ENCODE data around the gene AGPAT4.

AGPAT4 gene

GRCh38 chr6:161271343-161272030 lies 2.4 kb downstream of the AGPAT4 start:
- no peak for TF ChIP-seq CTCF (IDR thresholded peaks at IDR 0.05; ENCODE audit: low read depth, low read length)
- DNase-seq (ENCODE audit: low read depth in 2 of 2) = no peak
- no peak overlapping the region for H3K4me3 ChIP-seq (replicated peaks in 1 of 2; ENCODE audit: low read depth in 2 of 2, low read length in 2 of 2)

GRCh38 chr6:161270116-161270515 lies 3.7 kb downstream of the AGPAT4 start:
- DNase-seq (ENCODE audit: low read depth in 2 of 2) = no peak
- no peak for TF ChIP-seq CTCF (IDR thresholded peaks at IDR 0.05; ENCODE audit: low read depth, low read length)

GRCh38 chr6:161269310-161269709 lies 4.6 kb downstream of the AGPAT4 start:
- no peak overlapping the region for H3K4me3 ChIP-seq (replicated peaks in 1 of 2; ENCODE audit: low read depth in 2 of 2, low read length in 2 of 2)
- TF ChIP-seq CTCF (IDR thresholded peaks at IDR 0.05; ENCODE audit: low read depth, low read length) = no peak
- no peak for DNase-seq (ENCODE audit: low read depth in 2 of 2)

More at GRCh38 chr6:161270116-161270515, 3.7 kb downstream of the AGPAT4 start:
- H3K4me3 ChIP-seq (replicated peaks in 1 of 2; ENCODE audit: low read depth in 2 of 2, low read length in 2 of 2) = no peak overlapping the region

GRCh38 chr6:161268531-161269210 lies 5.2 kb downstream of the AGPAT4 start:
- no peak for DNase-seq (ENCODE audit: low read depth in 2 of 2)
- TF ChIP-seq CTCF (IDR thresholded peaks at IDR 0.05; ENCODE audit: low read depth, low read length) = no peak
- no peak overlapping the region for H3K4me3 ChIP-seq (replicated peaks in 1 of 2; ENCODE audit: low read depth in 2 of 2, low read length in 2 of 2)

- no peak for TF ChIP-seq CTCF (IDR thresholded peaks at IDR 0.05; ENCODE audit: low read depth, low read length)
- DNase-seq (ENCODE audit: low read depth in 2 of 2) = no peak
- no peak overlapping the region for H3K4me3 ChIP-seq (replicated peaks in 1 of 2; ENCODE audit: low read depth in 2 of 2, low read length in 2 of 2)
These were observed 7.2 kb downstream of the AGPAT4 start for GRCh38 chr6:161266513-161267230.

GRCh38 chr6:161265975-161266374 lies 7.9 kb downstream of the AGPAT4 start:
- TF ChIP-seq CTCF (IDR thresholded peaks at IDR 0.05; ENCODE audit: low read depth, low read length) = no peak
- no peak overlapping the region for H3K4me3 ChIP-seq (replicated peaks in 1 of 2; ENCODE audit: low read depth in 2 of 2, low read length in 2 of 2)
- DNase-seq (ENCODE audit: low read depth in 2 of 2) = peak in 1 of 2 donors; percentile 9
